ENCODE results near the gene PLS1. TPM values are rescaled to one million over a fixed set of nuclear protein-coding genes. Genes with fewer than 3 reads are reported as not detected.

PLS1 gene
- total and polyA plus RNA-seq, 2 of the 8 experiments (the other 6 are each of a cell fraction or from before 2014, with no cell fraction given), result 18.7 to 44.7 TPM

GRCh38 chr3:142586803-142587406, 9.3 kb upstream of the PLS1 start:
- Histone ChIP-seq H2BK12ac (ENCODE audit: low read depth, low read length) (no peak overlapping the region), H4K5ac (ENCODE audit: insufficient read length, low read depth, low read length) (no peak overlapping the region), H3K23ac (ENCODE audit: insufficient read length) (no peak overlapping the region), H3K9ac (replicated peaks in 1 of 4; ENCODE audit: extremely low read depth in 1 of 4, low read depth in 3 of 4, low read length in 3 of 4) (no peak overlapping the region), H3K23me2 (ENCODE audit: low read depth, low read length) (no peaks in the 10 kb centered on the region; the same call in 1 of the 2 replicates), H3K9me3 (ENCODE audit: insufficient read depth in 2 of 2, low read depth in 1 of 2, low read length in 1 of 2) (no peaks in the 10 kb centered on the region), H3K14ac (ENCODE audit: insufficient read length) (no peak overlapping the region), H4K8ac (ENCODE audit: extremely low read depth, insufficient read depth, low read length) (no peak overlapping the region), H3K27ac (ENCODE audit: low read depth, low read length) (no peak overlapping the region), H3K4ac (replicated peaks; ENCODE audit: insufficient read length, low read depth, low read length) (no peak overlapping the region), H2AFZ (ENCODE audit: low read length) (no peak overlapping the region), H3K36me3 (ENCODE audit: control insufficient read depth in 2 of 4, insufficient read depth in 4 of 4, low read length in 3 of 4) (no peaks in the 10 kb centered on the region), H4K91ac (replicated peaks; ENCODE audit: insufficient read length, low read length) (no peak overlapping the region), H3K27me3 (replicated peaks in 1 of 4; ENCODE audit: control insufficient read depth in 3 of 4, extremely low read depth in 1 of 4, insufficient read depth in 3 of 4, low read length in 3 of 4) (no peaks in the 10 kb centered on the region), H3K79me2 (ENCODE audit: control insufficient read depth in 1 of 2, insufficient read depth in 2 of 2, low read length in 2 of 2) (no peaks in the 10 kb centered on the region), H2AK5ac (ENCODE audit: low read depth, low read length) (no peak overlapping the region), H3K18ac (ENCODE audit: extremely low read depth, low read length) (no peak overlapping the region), H3K79me1 (ENCODE audit: low read depth, low read length) (no peaks in the 10 kb centered on the region), H3K4me1 (replicated peaks in 1 of 4; ENCODE audit: control insufficient read depth in 3 of 4, insufficient read depth in 4 of 4, low read length in 3 of 4) (no peaks in the 10 kb centered on the region), H3K56ac (replicated peaks; ENCODE audit: insufficient read length, low read depth, low read length) (no peak overlapping the region), H2BK20ac (ENCODE audit: low read length) (no peak overlapping the region), H2BK5ac (ENCODE audit: low read depth, low read length) (no peak overlapping the region), H3K4me2 (ENCODE audit: insufficient read depth in 1 of 2, low read depth in 2 of 2, low read length in 2 of 2) (no peak overlapping the region), H4K20me1 (replicated peaks in 1 of 2; ENCODE audit: control insufficient read depth in 1 of 2, insufficient read depth in 2 of 2, low read length in 2 of 2) (no peaks in the 10 kb centered on the region), H2BK15ac (ENCODE audit: low read length) (no peak overlapping the region), H3K4me3 (ENCODE audit: extremely low read depth in 1 of 4, insufficient read depth in 2 of 4, low read depth in 3 of 4, low read length in 4 of 4) (no peak overlapping the region), H2BK120ac (replicated peaks; ENCODE audit: low read depth, low read length) (no peak overlapping the region)
- CTCF ChIA-PET (ENCODE audit: partially characterized antibody), result interaction anchor here (0.6 to 1.9 kb wide), 15 partner anchors 8 to 495 kb away, joined by 3 to 12 read pairs (median 4); partner anchors contain the start of gene ATR
- DNase-seq (ENCODE audit: low read depth in 1 of 2, low spot score in 2 of 2) (no peak), FAIRE-seq (peak; percentile 99)
- WGBS, 2 experiments (ENCODE audit: extremely low coverage in 1 of 2, insufficient coverage in 1 of 2, insufficient read length in 1 of 2, insufficient replicate concordance in 2 of 2, low coverage in 1 of 2, low lambda C conversion rate in 2 of 2, missing lambda C conversion rate in 1 of 2), result 59% methylated on average over 2 of the region's 2 CpGs; no CpG with 5 or more reads in 1 of the 2 experiments
- POLR2A ChIA-PET (ENCODE audit: partially characterized antibody), result interaction anchor here (1.1 kb wide), 1 partner anchor 8 kb away, joined by 4 read pairs; the partner anchor contains the start of gene ATR
- no peak for TF ChIP-seq HDAC6 (IDR thresholded peaks at IDR 0.05; ENCODE audit: low read depth, low read length)
- no peak for TF ChIP-seq TAF1 (IDR thresholded peaks at IDR 0.05; ENCODE audit: low read depth, low read length)
- no peak for TF ChIP-seq NANOG (IDR thresholded peaks at IDR 0.05; ENCODE audit: insufficient read depth, low read depth, low read length, poor library complexity, severe bottlenecking)
- no peak for TF ChIP-seq SRF (IDR thresholded peaks at IDR 0.05; ENCODE audit: low read depth, low read length)
- peak; percentile 78 for TF ChIP-seq TEAD4 (IDR thresholded peaks at IDR 0.05; ENCODE audit: low read depth, low read length)
- no peak for TF ChIP-seq RFX5 (IDR thresholded peaks at IDR 0.05; ENCODE audit: borderline replicate concordance, low read depth, low read length)
- peak; percentile 86 to 92 for TF ChIP-seq RAD21 (IDR thresholded peaks at IDR 0.05 in 1 of 2, conservative IDR thresholded peaks at IDR 0.05 in 1 of 2; ENCODE audit: low read depth in 2 of 2, low read length in 2 of 2)
- TF ChIP-seq NRF1 (IDR thresholded peaks at IDR 0.05; ENCODE audit: low read depth, low read length), result no peak
- TF ChIP-seq KDM4A (IDR thresholded peaks at IDR 0.05; ENCODE audit: low read depth, low read length, severe bottlenecking), result no peak
- no peak for TF ChIP-seq POLR2AphosphoS5 (IDR thresholded peaks at IDR 0.05; ENCODE audit: low read depth, low read length)
- no peak for TF ChIP-seq SUZ12 (IDR thresholded peaks at IDR 0.05; ENCODE audit: low read length)
